Purkinje cell (primary cell): ENCODE data around the gene KRT79. TPM values are rescaled to one million over a fixed set of nuclear protein-coding genes. Genes with fewer than 3 reads are reported as not detected.

ENCODE experiments used
- polyA plus RNA-seq: library from polyadenylated mRNA; unstranded; fragments of >200 nt; fragmentation: Nextera tagmentation; gene quantifications from 2 replicates; pipeline ENCODE4 v1.2.1, GENCODE V29; 2014

The KRT79 gene
- 0.81 TPM in 1 of 2 replicates, not detected in the other for polyA plus RNA-seq

DNA sequence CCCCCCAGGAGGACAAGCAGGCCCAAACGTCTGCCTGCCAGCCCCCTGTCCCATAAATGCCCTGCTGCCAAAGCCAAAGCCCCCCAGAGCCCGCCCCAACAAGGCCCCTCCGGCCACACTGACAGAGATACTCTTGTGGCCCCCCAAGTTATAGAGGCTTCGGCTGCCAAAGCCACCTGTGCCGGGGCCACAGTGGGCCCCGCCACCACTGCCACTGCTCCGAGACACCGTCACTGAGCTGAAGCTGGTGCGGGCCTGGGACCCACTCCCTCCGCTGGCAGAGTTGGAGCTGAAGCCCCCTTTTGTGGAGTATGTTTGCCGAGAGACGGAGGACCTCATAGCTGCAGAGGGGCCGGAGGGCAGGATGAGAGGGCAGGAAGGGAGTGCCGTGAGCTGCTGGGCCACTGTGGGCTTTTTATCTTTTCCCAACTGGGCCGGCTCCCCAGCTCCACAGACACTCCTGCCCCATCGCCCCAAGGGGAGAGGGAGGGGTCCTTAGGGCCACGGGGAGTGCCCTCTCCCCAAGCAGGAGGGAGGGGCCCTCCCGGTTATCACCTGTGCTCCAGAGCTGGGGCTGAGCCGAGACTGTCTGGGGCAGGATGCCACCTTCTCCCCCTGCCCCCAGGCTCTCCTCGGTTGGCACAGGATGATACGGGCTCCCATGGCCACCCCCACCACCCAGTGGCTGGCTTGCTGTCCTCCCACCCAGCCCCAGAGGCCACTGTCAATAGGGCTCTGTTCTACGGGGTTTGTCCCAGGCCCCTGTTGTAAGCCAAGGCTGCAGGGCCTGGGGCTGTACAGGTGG lies at the start of gene KRT79:
Gene KRT79, minus strand, starts transcription at position 390 of the 805 bp plus-strand sequence. Its CDS starts 51 bp downstream, at position 339.

DNA sequence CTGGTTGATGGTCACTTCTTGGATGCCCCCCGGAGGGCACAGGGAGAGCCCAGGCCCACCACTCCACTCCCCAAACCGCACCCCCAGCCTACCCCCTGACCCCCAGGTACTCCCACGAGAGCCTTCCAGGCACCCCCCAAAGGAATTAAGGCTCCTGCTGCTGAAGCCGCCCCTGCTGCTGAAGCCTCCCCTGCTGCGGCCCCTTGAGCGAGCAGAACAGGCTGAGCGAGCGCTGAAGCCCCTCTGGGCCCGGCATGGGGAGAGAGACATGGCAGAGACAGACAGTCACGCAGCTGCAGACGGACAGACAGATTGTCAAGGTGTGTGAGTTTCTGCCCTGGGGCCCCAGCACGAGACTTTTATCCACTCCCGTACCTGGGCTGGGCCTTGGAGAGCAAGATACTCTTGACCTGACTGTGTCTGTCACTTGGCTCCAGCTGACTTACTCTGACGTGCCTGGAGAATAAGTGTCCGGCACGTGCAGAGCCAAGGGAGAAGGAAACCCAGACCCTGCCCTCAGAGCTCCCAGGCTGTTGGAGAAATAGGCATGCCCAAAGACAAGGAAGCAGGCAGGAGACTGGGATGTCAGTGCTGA lies 14.6 kb upstream of the KRT79 start, which contains the start of gene KRT78:
Gene KRT78, minus strand, starts transcription at position 334 of the 595 bp plus-strand sequence. Its CDS starts 64 bp downstream, at position 270.

DNA sequence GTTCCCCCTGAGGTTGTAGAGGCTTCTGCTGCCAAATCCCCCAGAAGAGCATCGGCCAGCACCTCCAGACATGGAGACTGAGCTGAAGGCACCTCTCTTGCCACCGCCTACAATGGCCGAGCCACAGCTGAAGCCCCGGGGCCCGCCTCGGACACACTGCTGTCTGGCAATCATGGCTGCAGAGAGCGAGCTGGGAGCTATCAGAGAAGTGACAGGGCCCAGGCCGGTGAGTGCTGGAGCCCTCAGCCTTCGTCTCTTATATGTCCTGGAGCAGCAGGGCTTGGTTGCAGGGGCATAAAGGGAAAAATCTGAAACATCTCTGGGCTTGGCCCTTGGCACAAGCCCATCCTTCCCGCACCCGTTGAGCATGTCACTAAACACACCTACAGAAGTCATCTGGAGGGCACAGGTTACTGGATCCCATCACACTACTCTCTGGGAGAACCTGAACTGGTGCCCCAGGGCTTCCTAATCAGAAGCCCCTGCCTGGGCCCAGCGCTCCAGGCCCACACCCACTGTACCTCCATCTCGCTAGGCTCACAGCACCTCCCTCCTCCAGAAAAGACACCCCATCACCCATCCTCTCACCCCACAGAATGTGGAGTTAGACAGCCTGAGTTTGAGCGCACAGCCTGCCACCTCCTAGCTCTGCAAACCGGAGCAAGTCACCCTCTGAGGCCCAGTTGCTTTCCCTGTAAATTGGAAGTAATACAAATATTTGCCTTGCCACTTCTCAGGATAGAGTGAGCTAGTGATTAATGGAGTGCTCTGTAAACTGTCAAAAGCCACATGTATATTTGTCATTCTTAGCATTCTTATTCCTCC lies 20.0 kb downstream of the KRT79 start, which contains the start of gene KRT4:
Gene KRT4, minus strand, starts transcription at position 232 of the 825 bp plus-strand sequence. Its CDS starts 58 bp downstream, at position 174.

DNA sequence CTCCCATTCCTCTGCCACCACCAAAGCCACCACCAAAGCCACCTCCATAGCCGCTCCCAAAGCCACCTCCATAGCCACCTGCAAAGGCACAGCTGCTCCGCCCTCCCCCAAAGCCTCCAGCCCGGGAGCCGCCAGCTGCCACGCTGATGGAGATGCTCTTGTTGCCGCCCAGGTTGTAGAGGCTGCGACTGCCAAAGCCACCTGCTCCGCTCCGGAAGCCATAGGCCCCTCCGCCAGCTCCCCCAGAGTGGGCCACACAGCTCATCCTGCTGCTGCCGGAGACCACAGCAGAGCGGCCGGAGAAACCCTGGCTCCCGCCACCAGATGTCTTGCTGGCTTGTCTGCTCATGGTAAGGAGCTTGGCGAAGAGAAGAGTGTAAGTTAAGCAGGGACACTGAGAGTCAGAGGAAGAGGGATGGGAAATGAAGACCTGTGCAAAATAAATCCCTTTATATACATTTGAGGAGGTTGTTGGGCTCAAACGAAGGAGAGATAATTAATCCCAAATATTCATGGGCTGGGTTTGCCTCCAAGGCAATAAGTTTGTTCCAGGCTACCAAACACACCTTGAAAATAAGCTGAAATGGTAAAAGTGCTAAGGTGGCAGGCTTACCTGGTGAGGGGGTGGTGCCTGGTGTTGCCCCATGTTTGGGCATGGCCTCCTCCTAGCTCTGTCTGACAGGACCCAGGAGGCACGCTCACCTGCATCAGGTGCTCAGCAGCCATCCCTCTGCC lies 38.2 kb downstream of the KRT79 start, which contains the start of gene KRT3:
Gene KRT3, minus strand, starts transcription at position 424 of the 735 bp plus-strand sequence. Its CDS starts 75 bp downstream, at position 349.

DNA sequence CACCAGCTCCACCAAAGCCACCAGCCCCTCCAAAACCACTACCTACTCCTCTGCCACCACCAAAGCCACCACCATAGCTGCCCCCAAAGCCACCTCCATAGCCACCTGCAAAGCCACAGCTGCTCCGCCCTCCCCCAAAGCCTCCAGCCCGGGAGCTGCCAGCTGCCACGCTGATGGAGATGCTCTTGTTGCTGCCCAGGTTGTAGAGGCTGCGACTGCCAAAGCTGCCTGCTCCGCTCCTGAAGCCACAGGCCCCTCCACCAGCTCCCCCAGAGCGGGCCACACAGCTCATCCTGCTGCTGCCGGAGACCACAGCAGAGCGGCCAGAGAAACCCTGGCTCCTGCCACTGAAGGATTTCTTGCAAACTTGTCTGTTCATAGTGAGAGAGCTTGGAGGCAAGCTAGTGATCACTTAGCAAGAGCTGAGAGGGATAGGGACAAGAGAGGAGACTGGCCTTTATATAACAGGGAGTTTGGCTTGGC lies 57.2 kb downstream of the KRT79 start, which contains the start of gene KRT76:
Gene KRT76, minus strand, starts transcription at position 433 of the 483 bp plus-strand sequence. Its CDS starts 54 bp downstream, at position 379.

Other genes starting within 250 kb of the KRT79 start
- 2.1 and 5.0 TPM in 2 replicates for gene KRT72, start 232.8 kb downstream of the KRT79 start, polyA plus RNA-seq
- not detected in 2 replicates for gene KRT73, start 215.8 kb downstream of the KRT79 start, polyA plus RNA-seq
- not detected in 2 replicates for gene KRT2, start 182.1 kb downstream of the KRT79 start, polyA plus RNA-seq
- not detected in 2 replicates for gene KRT1, start 153.9 kb downstream of the KRT79 start, polyA plus RNA-seq
- not detected in 2 replicates for gene KRT77, start 130.8 kb downstream of the KRT79 start, polyA plus RNA-seq
- not detected in 2 replicates for gene KRT76, start 57.0 kb downstream of the KRT79 start, polyA plus RNA-seq
- gene KRT3, start 38.2 kb downstream of the KRT79 start, polyA plus RNA-seq: not detected in 2 replicates
- gene KRT4, start 20.2 kb downstream of the KRT79 start, polyA plus RNA-seq: not detected in 2 replicates
- gene KRT78, start 14.7 kb upstream of the KRT79 start, polyA plus RNA-seq: not detected in 2 replicates
- gene KRT8, start 70.8 kb upstream of the KRT79 start, polyA plus RNA-seq: not detected in 2 replicates
- gene KRT18, start 114.8 kb upstream of the KRT79 start, polyA plus RNA-seq: 0.25 TPM in 1 of 2 replicates, not detected in the other
- 33.8 and 44.0 TPM in 2 replicates for gene EIF4B, start 172.1 kb upstream of the KRT79 start, polyA plus RNA-seq
- gene TNS2, start 215.8 kb upstream of the KRT79 start, polyA plus RNA-seq: 1.1 TPM in 1 of 2 replicates, not detected in the other
- gene SPRYD3, start 245.1 kb upstream of the KRT79 start, polyA plus RNA-seq: 25.0 and 26.0 TPM in 2 replicates